ENCODE data around the gene SPRR2A. TPM values are rescaled to one million over a fixed set of nuclear protein-coding genes. Genes with fewer than 3 reads are reported as not detected.

The SPRR2A gene
- total RNA-seq (2022; extraction: Qiagen RNA extraction; ENCODE audit: low read depth) = not detected in 5 replicates

GRCh38 chr1:153057375-153057774 lies at the start of gene SPRR2A:
Gene SPRR2A (minus strand): TSS chr1:153057512. CDS start chr1:153056735, 777 bp downstream.

GRCh38 chr1:153094426-153094825 lies 37.1 kb upstream of the SPRR2A start, which contains the start of gene SPRR2E:
Gene SPRR2E (minus strand): TSS chr1:153094526. CDS start chr1:153093751, 775 bp downstream.

GRCh38 chr1:153071511-153071910 lies 14.2 kb upstream of the SPRR2A start, which contains the start of gene SPRR2B:
Gene SPRR2B (minus strand): TSS chr1:153071611. CDS start chr1:153070839, 772 bp downstream.

GRCh38 chr1:153040950-153041631 lies 16.2 kb downstream of the SPRR2A start, which contains the start of gene SPRR2D:
Gene SPRR2D (minus strand): TSS chr1:153041120. CDS start chr1:153040346, 774 bp downstream.

GRCh38 chr1:153030895-153031294 lies 26.4 kb downstream of the SPRR2A start, which contains the start of gene SPRR1B:
Gene SPRR1B (plus strand): TSS chr1:153031203. CDS start chr1:153032346, 1,143 bp downstream.

Other genes with a start within 250 kb of the SPRR2A start
- not detected in 5 replicates for gene LCE1B, start 245.5 kb downstream of the SPRR2A start, total RNA-seq (2022; extraction: Qiagen RNA extraction; ENCODE audit: low read depth)
- gene LCE1A, start 230.0 kb downstream of the SPRR2A start, total RNA-seq (2022; extraction: Qiagen RNA extraction; ENCODE audit: low read depth) = not detected in 5 replicates
- gene LCE6A, start 214.7 kb downstream of the SPRR2A start, total RNA-seq (2022; extraction: Qiagen RNA extraction; ENCODE audit: low read depth) = not detected in 5 replicates
- gene LCE7A, start 197.5 kb downstream of the SPRR2A start, total RNA-seq (2022; extraction: Qiagen RNA extraction; ENCODE audit: low read depth) = not detected in 5 replicates
- gene SMCP, start 179.2 kb downstream of the SPRR2A start, total RNA-seq (2022; extraction: Qiagen RNA extraction; ENCODE audit: low read depth) = not detected in 5 replicates
- 0.15 TPM in 1 of 5 replicates, not detected in the others for gene IVL, start 149.0 kb downstream of the SPRR2A start, total RNA-seq (2022; extraction: Qiagen RNA extraction; ENCODE audit: low read depth)
- gene SPRR5, start 110.3 kb downstream of the SPRR2A start, total RNA-seq (2022; extraction: Qiagen RNA extraction; ENCODE audit: low read depth) = not detected in 5 replicates
- gene SPRR4, start 86.9 kb downstream of the SPRR2A start, total RNA-seq (2022; extraction: Qiagen RNA extraction; ENCODE audit: low read depth) = not detected in 5 replicates
- not detected in 5 replicates for gene SPRR1A, start 73.4 kb downstream of the SPRR2A start, total RNA-seq (2022; extraction: Qiagen RNA extraction; ENCODE audit: low read depth)
- not detected in 5 replicates for gene SPRR3, start 55.8 kb downstream of the SPRR2A start, total RNA-seq (2022; extraction: Qiagen RNA extraction; ENCODE audit: low read depth)
- not detected in 5 replicates for gene SPRR1B, start 26.3 kb downstream of the SPRR2A start, total RNA-seq (2022; extraction: Qiagen RNA extraction; ENCODE audit: low read depth)
- gene SPRR2D, start 16.4 kb downstream of the SPRR2A start, total RNA-seq (2022; extraction: Qiagen RNA extraction; ENCODE audit: low read depth) = not detected in 5 replicates
- not detected in 5 replicates for gene SPRR2B, start 14.1 kb upstream of the SPRR2A start, total RNA-seq (2022; extraction: Qiagen RNA extraction; ENCODE audit: low read depth)
- gene SPRR2E, start 37.0 kb upstream of the SPRR2A start, total RNA-seq (2022; extraction: Qiagen RNA extraction; ENCODE audit: low read depth) = not detected in 5 replicates
- not detected in 5 replicates for gene SPRR2F, start 56.0 kb upstream of the SPRR2A start, total RNA-seq (2022; extraction: Qiagen RNA extraction; ENCODE audit: low read depth)
- gene SPRR2G, start 93.4 kb upstream of the SPRR2A start, total RNA-seq (2022; extraction: Qiagen RNA extraction; ENCODE audit: low read depth) = not detected in 5 replicates
- gene LELP1, start 145.9 kb upstream of the SPRR2A start, total RNA-seq (2022; extraction: Qiagen RNA extraction; ENCODE audit: low read depth) = not detected in 5 replicates
- not detected in 5 replicates for gene PRR9, start 160.1 kb upstream of the SPRR2A start, total RNA-seq (2022; extraction: Qiagen RNA extraction; ENCODE audit: low read depth)
- gene LORICRIN, start 202.2 kb upstream of the SPRR2A start, total RNA-seq (2022; extraction: Qiagen RNA extraction; ENCODE audit: low read depth) = not detected in 5 replicates